ENCODE measurements around the gene GNAQ. TPM values are rescaled to one million over a fixed set of nuclear protein-coding genes. Genes with fewer than 3 reads are reported as not detected.
A peak's percentile ranks its signal among the peaks of the same experiment; 100 is the strongest.

GNAQ gene
- total and polyA plus RNA-seq, 12 donors = 5.4 to 19.8 (median 13.2) TPM

- no peak for DNase-seq
- Histone ChIP-seq H3K36me3 (peaks cover 0 to 6% (median 0%) of the 10 kb centered on the region in 9 donors), H3K4me1 (peaks cover 0 to 25% (median 12%) of the 10 kb centered on the region in 9 donors), H3K27me3 (no peaks in the 10 kb centered on the region), H3K4me3 (no peak overlapping the region), H3K9me3 (no peaks in the 10 kb centered on the region), H3K27ac (no peak overlapping the region)
- TF ChIP-seq CTCF (IDR thresholded peaks at IDR 0.05) = no peak
- intact Hi-C loops (cut with DNase I) = no loop called here
- WGBS, 2 donors = 50 to 80% methylated on average over 3 of the region's 3 CpGs
- ATAC-seq = no peak
These were observed 132.7 kb downstream of the GNAQ start for GRCh38 chr9:77898864-77899263.

GRCh38 chr9:77896938-77897667 lies 134.5 kb downstream of the GNAQ start:
- Histone ChIP-seq H3K36me3 (peaks cover 0 to 6% (median 0%) of the 10 kb centered on the region in 9 donors), H3K4me1 (peaks cover 0 to 26% (median 12%) of the 10 kb centered on the region in 9 donors), H3K9me3 (no peaks in the 10 kb centered on the region), H3K27me3 (no peaks in the 10 kb centered on the region), H3K27ac (peak overlapping the region in 2 of 10 donors; percentile 17 to 25), H3K4me3 (no peak overlapping the region)
- ATAC-seq (peak in 3 of 8 donors; percentile 19 to 54 (median 22)), DNase-seq (peak in 1 of 2 donors; percentile 9)
- WGBS, 2 donors = 32 to 40% methylated on average over 8 of the region's 8 CpGs
- intact Hi-C loops (cut with DNase I) = no loop called here
- peak in 5 of 9 donors; percentile 19 to 33 (median 26) for TF ChIP-seq CTCF (IDR thresholded peaks at IDR 0.05)

- WGBS, 2 donors = 80 to 85% methylated on average over 2 of the region's 2 CpGs
- peaks cover 0 to 6% (median 0%) of the 10 kb centered on the region in 9 donors for H3K36me3 ChIP-seq
- ATAC-seq (no peak), DNase-seq (no peak)
- H3K27me3 ChIP-seq = no peaks in the 10 kb centered on the region
- intact Hi-C loops (cut with DNase I) = no loop called here
- no peaks in the 10 kb centered on the region for H3K9me3 ChIP-seq
- no peak overlapping the region for H3K4me3 ChIP-seq
- peak overlapping the region in 1 of 10 donors; percentile 25 for H3K27ac ChIP-seq
- no peak for TF ChIP-seq CTCF (IDR thresholded peaks at IDR 0.05)
- peaks cover 0 to 31% (median 12%) of the 10 kb centered on the region in 9 donors for H3K4me1 ChIP-seq
These were observed 135.2 kb downstream of the GNAQ start for GRCh38 chr9:77896269-77896937.

GRCh38 chr9:77893706-77894105 lies 137.9 kb downstream of the GNAQ start:
- Histone ChIP-seq H3K27me3 (no peaks in the 10 kb centered on the region), H3K27ac (no peak overlapping the region), H3K36me3 (peaks cover 0 to 8% (median 0%) of the 10 kb centered on the region in 9 donors), H3K4me1 (peaks cover 0 to 31% (median 12%) of the 10 kb centered on the region in 9 donors), H3K9me3 (no peaks in the 10 kb centered on the region), H3K4me3 (no peak overlapping the region)
- no peak for ATAC-seq
- intact Hi-C loops (cut with DNase I) = no loop called here
- WGBS, 2 donors = 97% methylated on average over 3 of the region's 3 CpGs
- no peak for DNase-seq
- no peak for TF ChIP-seq CTCF (IDR thresholded peaks at IDR 0.05)
